ENCODE results near the gene HAL. TPM values are rescaled to one million over a fixed set of nuclear protein-coding genes. Genes with fewer than 3 reads are reported as not detected.

HAL gene
- total and polyA plus RNA-seq, 4 donors: 1.2 to 7.9 (median 4.2) TPM

- 1 to 3% methylated on average over 25 of the region's 25 CpGs for WGBS, 2 donors
- peak; percentile 47 to 64 (median 63) for DNase-seq
- no peak for TF ChIP-seq CTCF (IDR thresholded peaks at IDR 0.05; ENCODE audit: control extremely low read depth, extremely low read depth)
Observed at GRCh38 chr12:96034621-96035282, 38.6 kb upstream of the HAL start.

GRCh38 chr12:96033549-96034389 lies 37.6 kb upstream of the HAL start:
- H3K36me3 ChIP-seq (ENCODE audit: control insufficient read depth in 4 of 4, insufficient read depth in 4 of 4, low read length in 4 of 4): no peaks in the 10 kb centered on the region
- WGBS, 2 donors: 43 to 50% methylated on average over 7 of the region's 7 CpGs
- TF ChIP-seq CTCF (IDR thresholded peaks at IDR 0.05; ENCODE audit: control extremely low read depth, extremely low read depth): no peak
- no peaks in the 10 kb centered on the region for H3K27me3 ChIP-seq (ENCODE audit: control insufficient read depth in 3 of 3, insufficient read depth in 3 of 3, low read length in 2 of 3)
- H3K9me3 ChIP-seq (ENCODE audit: control insufficient read depth in 4 of 4, insufficient read depth in 3 of 4, low read length in 3 of 4): no peaks in the 10 kb centered on the region
- no peak overlapping the region for H3K4me3 ChIP-seq
- no peak overlapping the region for H3K27ac ChIP-seq (ENCODE audit: low read depth in 1 of 2, low read length in 1 of 2)
- DNase-seq (peak in 1 of 3 donors; percentile 25), ATAC-seq (ENCODE audit: insufficient read depth, low FRiP score) (no peak)
- peaks cover 0 to 16% (median 5%) of the 10 kb centered on the region in 5 donors for H3K4me1 ChIP-seq (ENCODE audit: control insufficient read depth in 5 of 5, insufficient read depth in 5 of 5, low read length in 5 of 5)
- peak overlapping the region; percentile 41 to 93 for H3K9ac ChIP-seq (ENCODE audit: insufficient read depth in 1 of 2, low read length in 2 of 2)

More at GRCh38 chr12:96034621-96035282, 38.6 kb upstream of the HAL start:
- peak overlapping the region; percentile 73 to 92 for H3K27ac ChIP-seq (ENCODE audit: low read depth in 1 of 2, low read length in 1 of 2)
- H3K27me3 ChIP-seq (ENCODE audit: control insufficient read depth in 3 of 3, insufficient read depth in 3 of 3, low read length in 2 of 3): no peaks in the 10 kb centered on the region
- H3K4me1 ChIP-seq (ENCODE audit: control insufficient read depth in 5 of 5, insufficient read depth in 5 of 5, low read length in 5 of 5): peaks cover 0 to 16% (median 5%) of the 10 kb centered on the region in 5 donors
- no peaks in the 10 kb centered on the region for H3K9me3 ChIP-seq (ENCODE audit: control insufficient read depth in 4 of 4, insufficient read depth in 3 of 4, low read length in 3 of 4)
- peak overlapping the region; percentile 94 for H3K4me3 ChIP-seq
- H3K36me3 ChIP-seq (ENCODE audit: control insufficient read depth in 4 of 4, insufficient read depth in 4 of 4, low read length in 4 of 4): no peaks in the 10 kb centered on the region
- ATAC-seq (ENCODE audit: insufficient read depth, low FRiP score): peak; percentile 8
- peak overlapping the region; percentile 57 to 93 for H3K9ac ChIP-seq (ENCODE audit: insufficient read depth in 1 of 2, low read length in 2 of 2)

DNA sequence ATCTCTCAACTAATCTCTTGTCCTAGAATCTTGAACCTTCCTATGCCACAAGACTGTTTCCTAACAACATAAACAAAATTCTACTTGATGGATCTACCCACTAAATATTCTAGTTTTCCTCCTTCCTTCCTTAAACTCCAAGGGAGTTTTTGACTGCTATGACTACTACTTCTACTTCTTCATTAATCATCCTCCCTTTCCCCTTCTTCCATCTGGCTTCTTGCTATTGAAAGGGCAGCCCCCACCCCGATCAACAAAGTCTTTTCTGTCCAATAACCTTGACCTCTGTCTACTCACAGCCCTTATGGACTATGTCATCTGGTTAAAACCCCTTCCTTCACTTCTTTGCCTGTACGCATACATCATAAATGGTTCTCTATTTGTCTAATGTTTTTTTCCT lies 33.7 kb upstream of the HAL start:
- H3K27ac ChIP-seq (ENCODE audit: low read depth in 1 of 2, low read length in 1 of 2): no peak overlapping the region

More for the DNA sequence above, 33.7 kb upstream of the HAL start:
- H3K9me3 ChIP-seq (ENCODE audit: control insufficient read depth in 4 of 4, insufficient read depth in 3 of 4, low read length in 3 of 4): no peaks in the 10 kb centered on the region
- H3K9ac ChIP-seq (ENCODE audit: insufficient read depth in 1 of 2, low read length in 2 of 2): no peak overlapping the region
- DNase-seq (no peak), ATAC-seq (ENCODE audit: insufficient read depth, low FRiP score) (no peak)
- H3K4me3 ChIP-seq: no peak overlapping the region
- H3K36me3 ChIP-seq (ENCODE audit: control insufficient read depth in 4 of 4, insufficient read depth in 4 of 4, low read length in 4 of 4): peaks cover 5 to 16% (median 7%) of the 10 kb centered on the region in 4 donors
- WGBS, 2 donors: 76% methylated on average over 2 of the region's 2 CpGs
- H3K4me1 ChIP-seq (ENCODE audit: control insufficient read depth in 5 of 5, insufficient read depth in 5 of 5, low read length in 5 of 5): peaks cover 0 to 16% (median 5%) of the 10 kb centered on the region in 5 donors
- no peaks in the 10 kb centered on the region for H3K27me3 ChIP-seq (ENCODE audit: control insufficient read depth in 3 of 3, insufficient read depth in 3 of 3, low read length in 2 of 3)
- TF ChIP-seq CTCF (IDR thresholded peaks at IDR 0.05; ENCODE audit: control extremely low read depth, extremely low read depth): no peak

All from lung (tissue), 12 donors.